Stimulated activated CD4-positive, alpha-beta T cell treated with anti-CD3 and anti-CD28 coated beads, TNF-alpha, amount 100 ng/mL, for 48 hours (primary cell): ENCODE data around the gene NPIPB8.
"Not testable (repeated sequence)": the region's sequence is repeated elsewhere in the genome, so short reads cannot be mapped to it uniquely, and the experiment has no call there.

Experiments
- DNase-seq, 3 donors: peaks; one replicate each; pipeline ENCODE4 v3.0.0-alpha.2; 2020; ENCODE audit warnings: low read depth in 3 of 3

NPIPB8 gene

DNA sequence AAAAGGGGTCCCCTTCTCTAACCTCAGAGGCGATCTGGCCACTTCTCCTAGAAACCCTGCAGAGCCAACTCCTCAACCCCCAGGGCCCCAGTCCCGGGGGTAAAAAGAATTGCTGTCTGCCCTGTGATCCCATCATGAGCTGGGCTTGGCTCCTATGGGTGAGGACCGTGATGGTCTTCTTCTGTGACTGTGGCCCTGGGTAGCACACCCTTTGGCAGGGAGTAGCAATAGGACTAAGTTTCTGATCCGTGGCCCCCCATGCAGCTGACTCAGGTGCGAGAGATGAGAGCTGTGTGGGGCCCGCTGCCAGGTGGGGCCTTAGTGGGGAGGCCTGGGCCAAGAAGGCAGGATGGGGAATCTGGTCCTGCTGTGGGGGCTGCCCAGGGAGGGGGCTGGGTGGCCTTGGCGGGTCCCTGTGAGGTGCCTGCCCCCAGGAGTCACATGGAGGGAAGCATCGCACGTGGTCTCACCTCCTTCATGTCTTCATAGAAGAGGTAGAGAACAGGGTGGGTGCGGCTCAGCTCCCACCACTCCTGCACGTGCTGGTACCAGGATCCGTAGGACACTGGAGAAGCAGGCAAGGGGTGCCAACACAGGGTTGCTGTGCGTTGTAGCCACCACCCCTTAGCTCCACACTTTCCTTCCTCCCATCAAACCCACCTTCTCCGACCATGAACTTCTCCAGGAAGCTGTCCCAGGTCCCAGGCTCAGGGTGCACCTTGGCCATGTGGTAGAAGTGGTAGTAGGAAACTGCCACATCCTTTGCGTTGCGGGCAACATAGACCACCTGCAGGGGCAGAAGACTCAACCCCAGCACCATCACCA is 31.4 kb upstream of the NPIPB8 start:
- no peak for DNase-seq

DNA sequence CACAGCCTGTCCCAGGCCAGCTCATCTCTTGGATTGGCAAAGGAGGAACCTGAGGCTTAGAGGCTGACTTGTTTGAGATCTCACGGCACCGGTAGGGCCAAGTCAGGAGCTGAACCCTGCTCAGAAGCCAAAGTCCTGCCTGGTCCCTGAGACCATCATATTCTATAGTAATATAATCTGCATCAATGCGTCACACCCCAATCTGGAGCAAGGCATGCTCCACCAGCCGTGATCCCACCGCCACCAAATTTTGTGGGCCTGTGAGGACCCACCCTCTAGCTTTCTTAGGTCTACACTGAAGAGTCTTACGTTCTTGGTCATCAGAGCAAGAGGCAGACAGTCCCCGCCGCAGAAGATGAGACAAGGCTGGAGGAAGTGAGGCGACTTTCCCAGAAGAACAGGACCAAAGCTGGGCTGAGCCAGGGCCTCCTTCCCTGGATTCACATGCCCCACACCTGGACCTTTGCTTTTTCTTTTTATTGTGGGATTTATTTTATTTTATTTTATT is 30.7 kb upstream of the NPIPB8 start:
- DNase-seq, result no peak

DNA sequence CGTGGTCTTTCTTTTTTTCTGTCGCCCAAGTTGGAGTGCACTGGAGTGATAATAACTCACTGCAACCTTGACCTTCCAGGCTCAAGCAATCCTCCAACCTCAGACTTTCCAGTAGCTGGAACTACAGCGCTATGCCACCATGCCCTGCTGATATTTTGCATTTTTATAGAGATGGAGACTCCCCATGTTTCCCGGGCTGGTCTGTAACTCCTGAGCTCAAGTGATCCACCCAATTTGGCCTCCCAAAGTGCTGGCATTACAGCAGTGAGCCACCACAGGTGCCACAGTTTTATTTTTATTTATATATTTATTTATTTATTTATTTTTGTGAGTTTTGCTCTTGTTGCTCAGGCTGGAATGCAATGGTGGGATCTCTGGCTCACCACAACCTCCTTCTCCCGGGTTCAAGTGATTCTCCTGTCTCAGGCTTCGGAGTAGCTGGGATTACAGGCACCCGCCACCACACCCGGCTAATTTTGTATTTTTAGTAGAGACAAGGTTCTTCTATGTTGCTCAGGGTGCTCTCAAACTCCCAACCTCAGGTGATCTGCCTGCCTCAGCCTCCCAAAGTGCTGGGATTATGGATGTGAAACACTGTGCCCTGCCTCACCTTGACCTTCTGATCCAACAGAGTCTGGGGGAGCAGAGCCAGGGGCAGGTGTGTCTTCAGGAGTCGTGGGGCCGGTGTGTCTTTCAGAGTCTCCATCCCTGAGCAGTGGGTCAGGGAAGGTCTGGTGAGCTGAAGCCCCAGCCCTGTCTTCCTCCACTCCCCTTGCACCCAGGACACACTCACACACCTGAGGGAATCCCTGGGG is 30.0 kb upstream of the NPIPB8 start:
- DNase-seq, result not testable (repeated sequence)

DNA sequence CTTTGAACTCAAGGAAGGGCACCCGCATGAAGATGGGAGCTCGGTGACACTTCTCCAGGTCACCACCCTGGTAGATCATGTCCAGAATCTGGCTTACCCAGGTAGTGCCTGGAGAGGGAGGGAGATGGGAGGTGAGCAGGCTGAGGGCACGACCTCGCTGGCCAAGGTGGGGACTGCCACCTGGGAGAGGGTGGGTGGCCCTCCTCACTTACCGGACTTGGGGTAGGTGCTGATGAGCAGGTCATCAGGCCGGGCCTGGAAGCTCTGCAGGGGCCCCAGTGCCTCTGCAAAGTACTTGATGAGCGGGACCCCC is 29.4 kb upstream of the NPIPB8 start:
- not testable (repeated sequence) for DNase-seq

DNA sequence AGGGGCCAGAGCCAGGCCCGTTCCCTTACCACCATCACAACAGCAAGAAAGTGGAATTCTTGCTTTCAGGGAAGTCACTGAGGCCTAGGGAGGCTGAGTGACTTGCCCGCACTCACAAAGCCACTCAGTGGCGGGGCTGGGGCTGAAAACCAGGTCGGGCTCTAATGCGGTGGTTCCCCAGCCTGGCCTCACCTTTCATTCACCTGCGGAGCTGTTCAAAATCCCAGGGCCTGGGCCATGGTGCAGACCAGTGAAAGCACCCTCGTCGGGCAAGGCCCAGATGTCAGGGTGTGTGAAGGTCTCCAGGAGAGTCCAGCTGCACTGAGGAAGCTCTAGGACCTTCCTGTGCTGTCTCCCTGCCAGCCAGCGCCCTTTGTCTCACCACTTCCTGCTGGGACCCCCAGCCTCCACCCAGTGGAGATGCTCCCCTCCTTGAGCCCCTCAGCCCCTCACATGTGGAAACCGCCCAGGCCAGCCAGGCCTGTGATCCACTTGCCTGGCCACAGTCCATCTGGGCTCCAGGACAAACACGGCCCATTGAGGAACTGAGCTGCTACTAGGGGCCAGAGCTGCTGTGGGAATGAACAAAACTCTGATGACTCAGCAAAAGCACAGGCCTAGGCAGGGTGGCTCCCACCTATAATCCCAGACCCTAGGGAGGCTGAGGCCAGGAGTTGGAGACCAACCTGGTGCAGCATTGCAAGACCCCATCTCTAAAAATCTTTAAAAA is 28.8 kb upstream of the NPIPB8 start:
- DNase-seq, result not testable (repeated sequence)

DNA sequence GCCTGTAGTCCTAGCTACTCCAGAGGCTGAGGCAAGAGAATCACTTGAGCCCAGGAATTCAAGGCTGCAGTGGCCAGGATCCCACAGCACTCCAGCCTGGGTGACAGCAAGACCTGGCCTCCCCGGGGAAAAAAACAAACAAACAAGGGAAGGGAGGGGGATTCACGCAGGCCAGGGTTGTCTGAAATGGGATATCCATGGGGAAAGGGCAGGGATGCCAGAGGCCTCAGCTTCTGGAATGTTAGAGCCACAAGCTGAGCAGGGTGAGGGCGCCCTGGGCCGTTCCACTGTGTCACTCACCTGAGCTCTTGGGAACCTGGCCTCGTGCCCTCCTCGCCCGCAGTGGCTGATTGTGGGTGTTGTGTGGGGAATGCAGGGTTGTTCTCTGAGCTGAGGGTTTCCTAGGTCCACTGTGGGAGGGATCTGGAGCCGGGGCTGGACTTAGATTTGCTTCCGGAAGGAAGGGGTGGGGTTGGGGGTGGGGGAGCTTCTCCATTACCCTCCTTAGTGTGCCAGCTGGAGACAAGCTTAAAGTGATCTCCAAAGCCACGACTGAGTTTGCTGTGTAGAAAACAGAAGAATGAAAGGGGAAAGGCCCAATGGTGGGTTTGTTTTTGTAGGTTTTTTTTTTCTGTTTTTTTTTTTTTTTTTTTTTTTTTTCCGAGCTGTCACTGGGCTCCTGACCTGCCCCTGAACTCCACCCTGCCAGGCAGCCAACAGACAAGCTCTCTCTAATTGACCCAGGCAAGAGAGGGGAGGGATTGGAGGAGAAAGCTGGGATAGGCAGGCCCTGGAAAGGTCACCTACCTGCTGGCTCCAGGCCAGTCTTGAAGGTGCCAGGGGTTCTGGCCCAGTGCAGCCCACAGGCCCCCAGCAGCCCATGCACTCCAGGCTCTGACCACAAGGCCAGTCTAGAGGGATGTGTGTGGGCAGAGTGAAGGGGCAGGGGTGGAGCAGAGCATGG is 28.0 kb upstream of the NPIPB8 start, which contains the start of gene SULT1A1:
SULT1A1 (minus strand) TSS at position 414 of the 964 bp plus-strand sequence. CDS start 1,189 bp downstream, outside the sequence.
- no peak for DNase-seq

DNA sequence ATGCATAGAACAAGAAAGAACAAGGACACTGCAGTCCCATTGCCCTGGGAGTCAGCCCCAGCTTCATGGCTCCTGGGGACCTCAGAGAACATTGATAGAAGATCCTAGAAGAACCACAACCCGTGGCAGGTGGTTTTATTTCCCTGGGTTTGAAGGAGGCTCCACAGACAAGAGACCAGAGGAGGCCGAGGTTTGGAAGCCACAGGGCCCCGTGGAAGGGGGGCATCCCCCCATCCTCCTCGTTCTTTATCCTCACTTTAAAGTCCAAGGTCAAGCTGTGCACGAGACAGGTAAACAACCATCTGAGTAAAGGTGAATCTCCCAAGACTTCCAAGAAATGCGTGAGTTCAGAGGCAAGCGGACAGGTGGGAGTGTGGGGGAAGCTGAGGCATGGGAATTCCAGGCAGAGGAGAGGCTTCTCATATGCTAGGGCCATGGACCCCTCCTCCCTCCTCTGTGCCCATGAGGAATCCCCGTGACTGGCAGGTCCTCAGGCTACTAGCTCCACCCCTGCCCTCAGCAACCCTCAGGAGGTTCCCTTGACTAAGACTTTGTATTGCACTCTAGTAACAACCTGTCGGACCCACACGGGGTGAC is 27.2 kb upstream of the NPIPB8 start:
- no peak for DNase-seq

DNA sequence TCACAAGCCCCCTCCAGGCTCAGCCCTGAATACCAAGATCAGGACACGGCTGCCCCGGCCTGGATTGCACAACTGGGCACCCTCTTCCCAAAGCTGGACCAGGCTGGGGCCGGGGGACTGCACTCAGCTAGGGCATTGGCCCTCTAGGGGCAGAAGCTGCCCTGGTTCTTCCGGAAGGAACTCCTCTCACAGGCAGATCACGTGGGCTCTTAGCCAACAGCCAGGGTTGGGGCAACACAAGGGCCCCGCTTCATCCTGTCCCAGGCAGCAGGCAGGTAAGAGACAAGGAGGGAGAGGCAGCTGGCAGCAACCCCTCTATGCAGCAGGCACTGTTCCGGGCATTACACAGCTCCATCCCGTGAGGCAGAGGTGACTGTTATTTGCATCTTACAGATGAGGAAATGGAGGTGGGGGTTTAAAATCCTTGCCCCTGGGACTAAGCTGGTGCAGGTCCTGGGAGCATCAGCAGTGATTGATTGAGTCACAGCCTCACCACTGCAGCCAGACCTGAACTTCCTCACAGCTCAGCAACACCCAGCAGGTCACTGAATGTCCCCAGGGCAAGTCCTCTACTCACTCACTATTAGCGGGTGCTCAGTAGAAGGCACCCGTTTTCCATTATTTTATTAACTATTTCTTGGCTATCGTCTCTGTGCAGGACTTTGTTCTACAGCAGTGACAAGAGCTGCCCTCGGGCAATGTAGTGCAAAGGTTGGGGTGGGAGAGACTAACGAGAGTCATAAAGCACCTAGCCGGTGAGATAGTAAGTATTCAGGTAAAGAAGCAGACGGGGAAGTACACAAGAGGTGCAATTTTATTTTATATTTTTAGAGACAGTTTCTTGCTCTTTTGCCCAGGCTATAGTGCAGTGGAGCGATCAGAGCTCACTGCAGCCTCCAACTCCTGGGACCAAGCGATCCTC is 25.2 kb upstream of the NPIPB8 start:
- DNase-seq, result not testable (repeated sequence)

DNA sequence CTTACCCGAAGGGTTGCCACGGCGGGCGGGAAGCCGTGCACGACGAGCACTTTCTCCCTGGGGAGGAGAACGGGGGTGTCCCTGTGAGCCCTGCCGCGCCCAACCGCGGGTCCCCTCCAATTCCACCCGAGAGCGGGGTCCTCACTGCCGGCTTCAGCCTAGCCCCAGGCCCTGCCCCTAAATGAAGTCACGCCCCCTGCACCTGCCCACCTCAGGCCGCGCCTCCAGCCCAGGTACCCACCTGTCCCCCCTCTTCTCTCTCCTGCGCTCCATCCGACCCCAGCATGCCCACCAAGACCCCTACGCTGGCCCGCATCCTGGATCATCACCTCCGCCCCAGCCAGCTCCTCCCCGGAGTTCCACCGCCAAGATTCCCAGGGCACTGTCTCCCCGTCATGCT is 24.0 kb upstream of the NPIPB8 start:
- DNase-seq, result not testable (repeated sequence)

DNA sequence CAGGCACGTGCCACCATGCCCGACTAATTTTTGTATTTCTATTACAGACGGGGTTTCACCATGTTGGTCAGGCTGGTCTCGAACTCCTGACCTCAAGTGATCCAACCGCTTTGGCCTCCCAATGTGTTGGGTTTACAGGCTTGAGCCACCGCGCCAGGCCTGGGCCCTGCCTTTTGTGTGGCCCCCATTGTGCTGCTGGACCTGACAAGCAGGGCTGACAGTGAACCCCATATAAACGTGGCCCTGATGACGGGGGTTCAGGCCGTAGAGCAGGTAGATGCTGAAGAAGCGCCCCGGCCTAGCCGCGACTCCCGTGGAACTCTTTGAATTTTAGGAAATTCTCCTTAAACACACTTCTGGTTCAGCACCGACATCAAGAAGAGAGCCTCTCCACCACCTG is 23.3 kb upstream of the NPIPB8 start:
- not testable (repeated sequence) for DNase-seq

DNA sequence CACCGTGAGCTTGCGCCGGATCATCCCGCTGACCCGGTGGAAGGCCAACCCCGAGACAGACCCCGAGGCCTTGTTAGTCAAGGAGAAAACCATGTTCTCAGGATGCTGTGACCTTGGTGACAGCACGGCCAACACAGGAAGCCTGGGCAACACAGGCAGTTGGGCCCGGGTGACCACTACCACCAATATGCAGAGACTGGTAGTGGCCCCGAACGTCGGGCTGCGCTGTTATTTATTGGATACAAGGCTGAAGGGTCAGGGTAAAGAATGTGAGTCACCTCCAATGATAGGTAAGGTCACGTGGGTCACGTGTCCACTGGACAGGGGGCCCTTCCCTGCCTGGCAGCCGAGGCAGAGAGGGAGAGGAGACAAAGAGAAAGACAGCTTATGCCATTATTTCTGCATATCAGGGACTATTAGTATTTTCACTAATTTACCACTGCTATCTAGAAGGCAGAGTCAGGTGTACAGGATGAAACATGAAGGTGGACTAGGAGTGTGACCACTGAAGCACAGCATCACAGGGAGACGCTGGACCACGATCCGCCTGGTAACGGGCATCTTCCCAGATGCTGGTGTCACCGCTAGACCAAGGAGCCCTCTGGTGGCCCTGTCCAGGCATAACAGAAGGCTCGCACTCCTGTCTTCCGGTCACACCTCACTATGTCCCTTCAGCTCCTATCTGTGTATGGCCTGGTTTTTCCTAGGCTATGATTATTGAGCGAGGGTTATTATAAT is 22.2 kb upstream of the NPIPB8 start:
- DNase-seq, result not testable (repeated sequence)

DNA sequence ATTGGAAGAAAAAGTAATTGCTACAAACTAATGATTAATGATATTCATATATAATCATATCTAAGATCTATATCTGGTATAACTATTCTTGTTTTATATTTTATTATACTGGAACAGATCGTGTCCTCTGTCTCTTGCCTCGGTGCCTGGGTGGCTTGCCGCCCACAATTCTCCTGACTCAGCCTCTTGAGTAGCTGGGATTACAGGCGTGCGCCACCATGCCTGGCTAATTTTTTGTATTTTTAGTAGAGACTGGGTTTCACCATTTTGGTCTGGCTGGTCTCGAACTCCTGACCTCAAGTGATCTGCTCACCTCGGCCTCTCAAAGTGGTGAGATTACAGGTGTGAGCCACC is 21.7 kb upstream of the NPIPB8 start:
- not testable (repeated sequence) for DNase-seq

DNA sequence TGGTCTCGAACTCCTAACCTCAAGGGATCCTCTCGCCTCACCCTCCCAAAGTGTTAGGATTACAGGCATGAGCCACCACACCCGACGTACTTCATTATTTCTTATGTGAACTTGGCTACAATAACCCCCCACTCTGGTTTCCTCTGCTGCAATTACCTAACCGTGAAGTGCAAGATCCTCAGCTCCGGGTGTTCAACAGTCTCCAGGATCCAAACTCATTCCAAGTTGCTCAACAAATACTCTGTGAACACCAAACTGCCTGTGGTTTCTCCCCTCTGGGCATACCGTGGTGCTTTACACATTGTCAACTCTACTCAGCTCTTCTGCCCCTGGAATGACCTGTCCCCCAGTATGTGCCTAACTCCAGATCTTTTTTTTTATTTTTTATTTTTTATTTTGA is 21.2 kb upstream of the NPIPB8 start:
- no peak for DNase-seq

DNA sequence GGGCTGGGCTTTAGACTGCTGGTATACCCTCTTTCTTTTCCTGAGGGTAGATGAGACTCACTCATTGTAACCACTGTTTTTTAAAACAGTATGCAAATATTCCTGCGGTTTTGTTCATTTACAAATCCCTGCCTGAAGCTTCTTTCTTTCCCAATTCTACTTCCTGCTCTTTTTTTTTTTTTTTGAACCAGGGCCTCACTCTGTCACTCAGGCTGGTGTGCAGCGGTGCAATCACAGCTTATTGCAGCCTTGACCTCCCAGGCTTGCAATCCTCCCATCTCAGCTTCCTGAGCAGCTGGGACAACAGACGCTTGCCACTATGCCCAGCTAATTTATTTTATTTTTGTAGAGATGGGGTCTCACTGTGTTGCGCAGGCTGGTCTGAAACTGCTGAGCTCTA is 20.0 kb upstream of the NPIPB8 start:
- no peak for DNase-seq

DNA sequence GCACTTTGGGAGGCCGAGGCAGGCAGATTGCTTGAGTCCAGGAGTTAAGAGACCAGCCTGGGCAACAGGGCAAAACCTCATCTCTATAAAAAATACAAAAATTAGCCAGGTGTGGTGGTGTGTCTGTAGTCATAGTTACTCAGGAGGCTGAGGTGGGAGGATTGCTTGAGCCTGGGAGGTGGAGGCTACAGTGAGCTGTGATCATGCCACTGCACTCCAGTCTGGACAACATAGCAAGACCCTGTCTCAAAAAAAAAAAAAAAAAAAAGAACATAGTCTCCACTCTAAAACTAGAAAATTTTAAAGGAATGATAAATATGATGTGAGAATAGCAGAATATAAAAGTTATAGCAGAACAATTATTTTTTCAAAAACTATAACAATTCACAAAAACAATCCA is 17.5 kb upstream of the NPIPB8 start:
- not testable (repeated sequence) for DNase-seq

DNA sequence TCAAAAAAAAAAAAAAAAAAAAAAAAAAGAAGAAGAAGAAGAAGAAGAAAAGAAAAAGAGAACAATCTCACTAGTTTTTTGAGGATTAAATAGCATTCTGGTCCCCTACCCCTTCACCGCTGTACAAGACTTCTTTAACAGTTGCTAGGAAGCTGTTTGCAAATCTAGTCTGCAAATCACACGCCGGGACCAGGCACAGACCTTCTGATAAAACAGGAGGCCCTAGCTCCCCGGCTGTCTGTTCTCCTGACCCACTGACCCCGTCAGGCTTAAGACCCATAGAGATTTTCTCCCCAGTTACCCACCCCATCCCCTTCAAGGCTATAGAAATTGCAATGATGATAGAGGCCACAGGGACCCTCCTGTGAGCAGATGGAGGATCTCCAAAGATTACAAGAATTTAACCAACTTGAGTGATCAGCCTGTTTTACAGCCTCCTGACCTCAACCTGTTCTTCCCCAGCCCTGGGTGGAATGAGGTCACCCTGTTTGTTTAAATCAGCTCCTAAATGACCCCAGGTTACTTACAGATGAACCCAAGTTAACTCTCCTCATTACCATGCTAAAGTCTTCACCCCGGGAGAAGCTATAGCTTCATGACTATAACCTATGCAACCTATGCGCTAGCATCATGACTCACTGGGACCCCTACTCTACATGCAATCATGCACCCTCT is 16.2 kb upstream of the NPIPB8 start:
- DNase-seq, result no peak

DNA sequence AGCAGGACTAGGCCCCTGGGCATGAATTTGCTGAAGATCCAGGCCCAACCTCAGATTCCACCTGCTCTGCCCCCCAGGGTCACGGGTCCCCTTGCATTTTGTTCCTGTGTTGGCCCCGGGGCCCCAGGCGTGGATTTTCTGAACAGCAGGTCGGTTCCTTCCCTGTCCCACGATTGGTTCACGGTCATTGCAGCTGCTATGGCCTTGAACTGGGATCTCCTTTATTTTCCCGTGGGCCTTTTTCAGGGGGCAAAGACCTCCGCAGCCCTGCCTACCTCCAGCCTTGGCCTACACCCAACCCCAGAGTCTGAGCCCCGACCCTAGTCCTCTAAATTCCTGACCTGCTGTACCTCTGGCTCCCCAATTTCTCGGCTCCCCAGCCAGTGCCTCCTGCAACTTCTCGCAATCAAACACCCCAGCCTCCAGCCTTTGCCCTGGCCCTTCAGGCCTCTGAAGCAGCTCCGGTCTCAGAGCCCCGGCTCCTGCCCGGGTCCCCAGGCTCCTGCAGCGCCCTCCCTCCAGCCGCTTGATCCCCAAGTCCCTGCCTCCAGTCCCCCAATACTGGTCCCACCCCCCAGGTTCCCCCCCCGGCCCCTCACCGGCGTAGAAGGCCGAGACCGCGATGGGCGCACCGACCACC is 15.2 kb upstream of the NPIPB8 start:
- DNase-seq, result not testable (repeated sequence)
